GM10248 (cell line): Measurements from ENCODE around the gene RGS9.

Experiments used
- CTCF ChIA-PET: fragments of 300-600 bp; sonication (Branson Sonifier 250); formaldehyde crosslinking; extraction: SDS; loops from one replicate; lab custom pipeline; 2021; ENCODE audit warnings: antibody characterized with exemption; lab: Yijun Ruan, JAX
- POLR2A ChIA-PET: fragments of 350-650 bp; sonication (Branson Sonifier 250); formaldehyde crosslinking; extraction: SDS; loops from one replicate; lab custom pipeline; 2020; ENCODE audit warnings: antibody characterized with exemption; lab: Yijun Ruan, JAX
- DNase-seq: peaks from one replicate; pipeline ENCODE4 v3.0.0; 2012; ENCODE audit errors: extremely low spot score
- CTCF ChIP-seq: IDR thresholded peaks from 2 replicates; pipeline ENCODE4 v1.5.1; 2012; ENCODE audit warnings: mild to moderate bottlenecking, low read depth; ENCODE audit errors: extremely low read depth, missing control alignments, control extremely low read depth

The RGS9 gene

GRCh38 chr17:65147955-65148354 is 10.8 kb downstream of the RGS9 start:
- ChIA-PET CTCF (interaction anchor here (3.5 to 10.1 kb wide), 2 partner anchors 7 to 11 kb away, joined by 24 to 103 read pairs; partner anchors contain the start of gene RGS9), POLR2A (no interaction called here)
- no peak for TF ChIP-seq CTCF

GRCh38 chr17:65154770-65155589 is 17.8 kb downstream of the RGS9 start:
- no peak for TF ChIP-seq CTCF
- CTCF ChIA-PET = interaction anchor here (0.7 to 10.1 kb wide), 11 partner anchors 8 to 228 kb away, joined by 3 to 103 read pairs (median 3); partner anchors contain the start of gene RGS9
- peak; percentile 74 for DNase-seq
- POLR2A ChIA-PET = no interaction called here

More at GRCh38 chr17:65147955-65148354, 10.8 kb downstream of the RGS9 start:
- DNase-seq = no peak

GRCh38 chr17:65155622-65156021 is 18.5 kb downstream of the RGS9 start:
- CTCF ChIA-PET = interaction anchor here (0.8 to 10.1 kb wide), 8 partner anchors 8 to 229 kb away, joined by 3 to 103 read pairs (median 4); partner anchors contain the start of gene RGS9
- no peak for TF ChIP-seq CTCF
- POLR2A ChIA-PET = no interaction called here
- peak; percentile 62 for DNase-seq

- CTCF ChIA-PET = interaction anchor here (0.8 to 10.1 kb wide), 5 partner anchors 8 to 229 kb away, joined by 3 to 103 read pairs (median 3); partner anchors contain the start of gene RGS9
- DNase-seq = no peak
- POLR2A ChIA-PET = no interaction called here
- no peak for TF ChIP-seq CTCF
Measured at GRCh38 chr17:65156185-65156834, 19.1 kb downstream of the RGS9 start.

- no peak for TF ChIP-seq CTCF
- DNase-seq = no peak
- CTCF ChIA-PET = interaction anchor here (10.1 kb wide), 1 partner anchor 16 kb away, joined by 103 read pairs; the partner anchor contains the start of gene RGS9
- POLR2A ChIA-PET = no interaction called here
Measured at GRCh38 chr17:65156835-65157565, 19.8 kb downstream of the RGS9 start.

- TF ChIP-seq CTCF = no peak
- ChIA-PET CTCF (interaction anchor here (10.1 kb wide), 1 partner anchor 17 kb away, joined by 103 read pairs; the partner anchor contains the start of gene RGS9), POLR2A (no interaction called here)
- no peak for DNase-seq
Measured at GRCh38 chr17:65158041-65158440, 20.9 kb downstream of the RGS9 start.
